GM18909 (cell line): ENCODE measurements around the gene RPS6KA2.

Experiments
- ATAC-seq: cut with Tn5 transposase; IDR thresholded peaks from one replicate; pipeline ENCODE4 v1.9.1; 2021; ENCODE audit warnings: mild to moderate bottlenecking; ENCODE audit not compliant: unreplicated experiment, poor library complexity

Gene RPS6KA2

DNA sequence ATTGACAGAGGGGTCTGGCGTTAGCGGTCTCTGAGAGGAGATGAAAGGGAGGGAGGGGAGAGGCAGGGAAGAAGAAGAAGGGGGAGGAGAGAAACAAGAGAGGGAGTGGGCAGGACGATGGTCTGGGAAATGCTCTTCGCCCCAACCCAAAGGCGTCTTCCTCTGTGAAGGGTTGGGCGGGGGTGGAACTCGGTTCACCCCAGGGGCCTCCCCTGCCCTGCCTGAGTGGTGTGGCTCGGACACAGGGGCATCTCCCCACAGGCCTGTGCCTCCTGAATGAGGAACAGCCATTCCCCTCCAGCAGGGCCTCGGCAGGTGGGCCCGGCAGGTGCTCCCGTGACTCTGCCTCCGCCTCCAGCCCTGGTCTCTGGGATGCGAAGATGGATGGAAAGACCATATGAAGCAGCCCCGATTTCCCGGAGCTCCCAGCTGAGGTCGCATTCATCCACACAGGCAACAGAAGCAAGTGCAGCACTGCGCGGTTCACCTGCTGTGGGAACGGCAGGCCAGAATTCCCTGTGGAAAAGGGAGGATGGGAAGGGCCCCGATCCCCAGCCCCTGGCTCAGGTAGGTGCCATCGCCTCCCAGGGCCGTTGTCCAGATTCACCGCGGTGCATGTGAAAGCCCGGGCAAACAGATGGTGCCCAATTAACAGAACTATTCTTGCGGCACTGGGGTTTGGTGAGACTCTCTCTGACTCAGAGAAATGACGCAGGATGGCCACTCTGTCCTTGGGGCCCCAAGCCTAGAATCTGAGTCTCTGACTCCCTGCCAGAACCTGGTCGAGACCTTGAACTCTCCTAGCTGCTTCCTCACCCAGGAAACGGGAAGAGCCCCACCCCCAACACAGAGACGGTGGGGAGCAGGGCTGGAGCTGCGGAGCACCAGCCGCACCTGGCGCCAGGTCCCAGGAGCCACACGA lies 29.4 kb upstream of the RPS6KA2 start:
- ATAC-seq, result no peak

DNA sequence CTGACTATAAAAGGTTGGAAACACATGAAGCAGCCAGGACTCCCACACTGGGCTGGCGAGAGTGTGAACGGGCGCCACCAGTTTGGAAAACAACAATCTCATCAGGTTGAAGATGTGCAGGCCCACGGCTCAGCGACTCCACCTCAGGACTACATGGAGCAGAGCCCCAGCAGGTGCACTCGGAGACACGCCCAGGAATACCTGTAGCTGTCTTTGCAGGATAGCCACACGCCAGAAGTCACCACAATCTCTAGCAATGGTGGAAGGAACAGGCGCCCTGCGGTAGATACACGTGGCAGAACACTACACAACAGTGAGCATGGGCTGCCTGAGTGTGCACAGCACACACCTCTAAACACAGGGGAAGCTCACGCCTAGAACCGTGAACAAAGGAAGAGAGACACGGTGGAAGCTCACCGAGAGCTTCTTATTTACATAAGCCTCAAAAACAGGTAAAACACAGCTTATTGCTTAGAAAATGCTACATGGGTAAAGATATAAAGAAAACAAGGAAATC lies 28.7 kb upstream of the RPS6KA2 start:
- ATAC-seq, result no peak

DNA sequence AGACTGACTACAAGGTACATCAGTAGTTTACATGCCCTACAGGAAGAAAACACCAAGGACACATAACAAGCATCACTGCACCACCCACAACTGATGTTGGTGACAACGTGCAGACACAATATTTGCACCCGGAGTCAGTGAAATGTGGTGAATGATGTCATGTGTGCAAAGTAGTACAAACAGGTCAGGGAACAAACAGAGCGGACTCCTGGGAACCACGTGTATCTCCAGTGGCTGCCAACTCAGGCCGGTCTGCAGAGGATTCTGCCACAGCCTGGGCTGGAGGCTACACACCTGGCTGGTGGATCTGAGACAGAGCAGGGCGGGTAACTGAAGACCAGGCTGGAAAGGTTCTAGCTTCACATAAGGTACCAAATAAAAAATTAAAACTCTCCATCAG lies 28.2 kb upstream of the RPS6KA2 start:
- ATAC-seq, result no peak

DNA sequence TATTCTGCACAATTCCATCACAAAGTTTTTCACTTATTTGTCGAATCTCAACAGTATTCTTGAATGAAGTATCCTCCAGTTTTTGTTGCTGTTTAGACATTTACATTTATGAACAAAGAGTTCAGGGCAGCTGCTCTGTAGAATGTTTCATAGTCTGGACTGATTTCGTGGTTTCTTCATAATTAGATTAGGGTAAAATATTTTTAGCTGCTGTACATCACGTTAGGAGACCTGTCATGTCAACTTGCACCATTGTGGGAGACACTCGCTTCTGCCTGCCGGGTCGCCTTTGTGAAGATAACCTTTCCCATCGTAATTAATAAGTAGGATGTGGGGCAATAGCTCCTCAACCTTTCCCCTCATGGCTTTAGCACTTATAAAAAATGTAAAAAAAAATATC lies 27.5 kb upstream of the RPS6KA2 start:
- no peak for ATAC-seq

DNA sequence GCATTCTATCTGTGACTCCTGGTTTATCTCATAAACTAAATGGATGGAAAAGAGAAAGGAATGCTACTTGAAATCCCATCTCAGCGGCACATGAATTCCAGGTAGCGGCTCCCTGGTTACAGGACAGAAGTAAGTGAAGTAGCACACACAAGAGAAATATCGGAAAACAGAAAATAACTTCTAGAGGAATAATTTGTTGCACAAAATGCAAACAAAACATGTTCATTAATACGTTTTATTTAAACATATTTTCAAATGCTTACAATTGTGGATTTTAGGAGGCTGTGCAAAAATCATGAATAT lies 26.5 kb upstream of the RPS6KA2 start:
- no peak for ATAC-seq

DNA sequence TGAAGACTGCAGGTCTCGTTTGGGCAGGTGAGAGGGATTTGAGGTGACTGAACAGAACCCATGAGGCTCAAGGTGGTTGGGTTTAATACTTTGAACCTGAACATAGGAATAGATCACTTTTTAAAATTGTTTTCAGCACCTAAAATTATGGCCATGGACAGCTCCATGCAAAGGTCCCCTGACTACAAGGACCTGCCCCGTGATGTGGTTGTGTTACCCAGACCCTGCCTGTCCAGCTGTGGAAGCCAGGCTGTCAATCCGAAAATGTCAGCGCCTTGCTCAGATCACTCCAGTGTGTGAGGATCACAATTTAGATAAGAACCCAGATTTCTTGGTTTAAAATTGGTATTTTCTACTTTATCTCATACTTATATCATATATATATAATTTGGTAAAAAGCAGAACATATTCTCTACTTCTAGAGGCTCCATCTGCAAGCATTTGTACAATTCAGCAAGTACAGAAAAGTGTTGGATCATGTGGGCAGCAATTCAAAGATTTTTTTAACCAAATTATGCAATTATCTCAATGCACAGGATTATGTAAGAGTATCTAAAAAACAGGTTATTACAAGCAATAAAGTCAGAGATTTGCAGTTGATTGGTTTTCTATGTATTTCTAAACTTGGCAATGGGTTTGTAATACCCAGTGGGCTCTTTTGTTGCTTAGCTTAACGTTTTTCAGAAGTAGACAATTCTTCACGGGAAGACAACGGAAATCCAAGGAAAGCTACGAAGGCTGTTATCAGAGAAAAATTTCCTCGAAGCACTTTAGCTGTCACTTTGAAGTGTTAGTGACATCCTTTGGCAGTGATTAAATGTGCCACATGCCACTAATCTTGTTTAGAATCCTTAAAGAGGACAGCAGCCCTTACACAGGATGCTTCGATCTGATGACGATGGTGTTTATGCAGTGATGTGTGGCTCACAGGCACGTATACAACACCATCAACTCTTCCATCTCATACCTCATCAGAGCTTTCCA lies 24.1 kb upstream of the RPS6KA2 start:
- ATAC-seq, result no peak

DNA sequence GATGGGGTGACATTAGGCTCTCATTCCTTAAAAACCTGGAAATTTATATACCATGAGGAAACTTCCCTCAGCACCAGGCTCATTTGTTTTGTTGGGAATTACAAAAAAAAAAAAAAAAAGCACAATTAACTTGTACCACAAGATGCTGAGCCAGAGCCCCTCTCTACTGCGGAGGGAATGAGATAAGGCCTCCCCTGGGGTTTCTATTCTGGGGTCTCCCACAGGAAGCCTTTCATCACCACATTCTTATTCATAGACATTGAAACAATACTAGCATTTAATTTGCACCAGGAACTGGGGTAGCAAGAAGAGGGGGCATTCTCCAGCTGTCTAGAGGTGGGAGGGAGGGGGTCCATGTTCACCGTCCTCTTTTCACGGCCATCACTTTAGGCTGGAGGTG lies 23.0 kb upstream of the RPS6KA2 start:
- no peak for ATAC-seq

DNA sequence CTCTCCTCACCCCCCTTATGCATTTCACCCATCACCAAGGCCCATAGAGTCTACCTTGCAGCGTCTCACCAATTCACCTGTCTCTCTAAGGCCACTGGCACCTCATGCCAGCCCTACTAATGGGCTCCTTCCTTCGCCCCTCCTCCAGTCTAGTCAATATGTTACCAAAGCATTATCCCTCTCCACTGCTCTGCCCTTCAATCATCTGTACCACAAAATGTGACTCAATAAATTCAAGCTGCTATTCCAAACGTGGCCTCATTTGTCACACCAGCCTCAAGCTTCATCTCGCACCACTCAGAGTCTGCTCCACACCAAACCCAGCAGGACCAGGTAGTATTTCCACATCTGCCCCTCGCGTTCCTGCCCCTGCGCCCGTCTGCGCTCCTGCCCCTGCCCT lies 21.8 kb upstream of the RPS6KA2 start:
- no peak for ATAC-seq

DNA sequence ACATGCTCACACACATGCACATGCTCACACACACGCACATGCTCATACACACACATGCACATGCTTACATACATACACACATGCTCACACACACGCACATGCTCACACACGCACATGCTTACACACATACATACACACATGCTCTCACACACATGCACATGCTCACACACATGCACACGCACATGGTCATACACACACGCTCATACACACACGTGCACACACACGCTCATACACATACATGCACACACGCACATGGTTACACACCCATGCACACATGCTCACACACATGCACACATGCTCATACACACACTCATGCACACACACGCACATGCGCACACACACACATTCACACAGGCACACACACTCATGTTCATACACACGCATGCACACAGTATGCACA lies 20.8 kb upstream of the RPS6KA2 start:
- no peak for ATAC-seq

DNA sequence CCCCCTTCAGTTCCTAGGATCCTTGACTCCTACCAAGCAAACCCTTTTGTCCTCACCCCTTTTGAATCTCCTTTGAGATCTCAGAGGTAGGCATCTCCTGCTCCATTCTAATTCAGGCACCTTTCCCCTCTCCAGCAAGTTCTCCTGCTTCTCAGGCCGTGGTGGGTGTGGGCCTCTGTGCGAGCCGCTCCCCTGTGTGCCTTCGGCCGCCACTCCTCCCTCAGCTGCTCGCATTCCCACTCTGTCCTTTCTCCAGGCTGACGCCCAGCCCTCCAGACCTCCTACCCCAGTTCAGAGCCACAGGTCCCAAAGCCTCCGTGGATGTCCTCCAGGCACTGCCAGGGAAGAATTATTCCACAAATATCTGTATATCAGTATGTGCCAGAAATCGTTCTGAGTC lies 19.7 kb upstream of the RPS6KA2 start:
- no peak for ATAC-seq

DNA sequence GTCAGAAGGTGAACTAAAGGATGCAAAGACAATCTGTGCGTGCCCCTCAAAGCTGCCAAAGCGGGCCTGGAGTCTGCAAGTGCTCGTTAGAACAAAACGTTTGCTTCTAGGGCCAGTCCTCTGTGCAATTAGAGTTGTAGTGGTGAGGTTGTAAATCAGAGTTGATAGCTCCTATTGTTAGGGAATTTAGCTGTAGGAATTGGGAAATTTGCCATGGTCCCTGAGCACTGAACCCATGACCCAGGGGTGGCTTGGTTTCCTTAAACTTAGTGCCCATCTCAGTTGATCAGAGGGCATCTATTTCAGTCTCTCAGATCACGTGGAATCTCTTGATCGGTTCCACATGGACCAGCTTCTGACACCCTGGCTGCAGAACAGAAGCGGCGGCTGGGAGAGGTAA lies 18.8 kb upstream of the RPS6KA2 start:
- ATAC-seq, result no peak

DNA sequence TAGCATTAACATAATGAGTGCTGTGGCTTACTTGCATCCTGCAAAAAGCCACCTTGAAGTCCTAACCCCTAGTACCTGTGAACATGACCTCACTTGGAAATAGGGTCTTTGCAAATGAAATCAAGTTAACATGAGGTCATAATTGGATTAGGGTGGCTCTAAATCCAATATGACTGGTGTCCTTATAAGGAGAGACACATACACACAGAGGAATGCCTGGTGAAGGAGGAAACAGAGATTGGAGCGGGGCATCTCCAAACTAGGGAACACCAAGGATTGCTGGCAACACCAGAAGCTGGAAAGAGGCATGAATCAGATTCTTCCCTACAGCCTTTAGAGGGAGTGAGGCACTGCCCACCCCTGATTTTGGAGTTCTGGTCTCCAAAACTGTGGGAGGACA lies 17.6 kb upstream of the RPS6KA2 start:
- no peak for ATAC-seq

DNA sequence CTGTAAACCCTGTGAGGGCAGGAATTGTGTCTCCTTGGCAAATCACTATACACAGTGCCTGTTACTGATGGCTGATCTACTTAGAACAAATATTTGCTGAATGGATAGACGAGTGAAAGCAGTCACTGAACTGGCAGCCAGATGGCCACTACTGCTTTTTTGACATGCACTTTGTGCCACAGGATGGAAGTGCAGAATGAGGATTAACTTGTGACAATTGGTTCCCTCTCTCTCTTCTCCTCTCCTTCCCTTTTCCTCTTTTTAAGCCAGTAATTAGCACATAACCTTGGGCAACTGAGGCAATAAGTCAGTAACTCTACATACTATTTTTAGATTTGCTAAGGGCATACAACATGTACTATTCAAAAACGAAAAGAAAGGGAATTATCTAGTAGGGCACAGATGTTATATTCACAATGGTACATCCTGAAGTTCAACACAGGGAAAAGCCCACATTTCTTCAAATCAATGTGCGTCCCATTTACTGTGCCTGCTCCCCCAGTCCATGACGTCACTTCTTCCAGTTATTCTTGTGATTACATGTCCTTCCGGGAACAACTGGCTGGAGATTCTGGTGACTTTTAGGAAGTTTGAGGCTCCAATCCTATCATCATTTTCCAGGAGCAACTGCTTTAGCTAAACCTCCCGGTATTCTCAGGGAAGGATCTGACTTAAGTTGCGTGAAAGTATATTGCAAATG lies 17.0 kb upstream of the RPS6KA2 start:
- ATAC-seq, result no peak

DNA sequence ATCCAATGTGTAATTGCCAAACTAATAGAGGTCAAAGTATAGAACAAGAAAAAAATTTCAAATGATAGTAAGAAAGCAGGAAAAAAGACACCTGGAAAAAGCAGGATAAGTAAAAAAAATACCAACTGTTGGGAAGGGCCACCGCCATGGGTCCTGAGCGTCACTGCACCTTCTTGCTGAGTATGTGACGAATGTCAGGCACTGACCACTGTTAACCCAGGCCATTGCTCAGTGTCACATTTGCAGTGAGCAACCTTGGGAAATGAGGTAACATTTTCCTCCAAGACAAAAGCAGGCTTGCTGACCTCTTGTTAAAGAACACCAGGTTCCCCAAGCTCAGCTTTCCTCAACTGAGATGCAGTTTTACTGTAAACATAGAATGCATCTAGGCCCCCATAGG lies 15.6 kb upstream of the RPS6KA2 start:
- ATAC-seq, result no peak

DNA sequence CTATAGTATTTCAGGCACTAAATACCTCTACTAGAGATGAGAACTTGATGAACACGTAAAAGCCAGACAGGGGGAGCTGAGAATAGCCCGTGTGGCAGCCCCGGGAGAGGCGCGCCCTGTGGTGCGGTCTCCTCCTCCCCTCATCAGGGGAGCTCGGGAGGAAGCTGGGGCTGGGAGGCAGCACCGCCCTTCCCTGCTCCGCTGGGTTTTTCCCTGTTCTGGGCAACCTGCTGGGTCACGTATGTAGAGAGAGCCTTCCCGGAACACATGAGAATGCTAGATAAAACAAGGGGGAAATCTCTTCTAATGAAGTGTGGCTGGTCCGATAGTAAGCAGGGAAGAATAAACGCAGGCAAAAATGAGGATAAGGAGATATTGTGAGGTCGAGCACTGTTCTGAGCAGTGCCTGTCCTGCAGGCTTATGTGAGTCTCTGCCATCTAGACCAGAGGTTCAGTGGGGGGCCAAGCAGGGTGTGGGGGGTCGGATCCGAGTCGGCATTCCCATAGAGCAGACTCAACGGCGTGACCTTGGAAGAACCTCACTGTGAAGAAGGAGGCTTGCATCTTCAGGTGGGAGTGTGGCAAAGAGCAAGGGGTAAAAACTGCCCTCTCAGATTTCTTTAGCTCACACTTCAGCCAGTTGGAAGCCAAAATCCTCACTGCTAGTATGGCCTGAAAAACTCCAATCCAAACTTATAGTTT lies 13.4 kb upstream of the RPS6KA2 start:
- ATAC-seq, result no peak

DNA sequence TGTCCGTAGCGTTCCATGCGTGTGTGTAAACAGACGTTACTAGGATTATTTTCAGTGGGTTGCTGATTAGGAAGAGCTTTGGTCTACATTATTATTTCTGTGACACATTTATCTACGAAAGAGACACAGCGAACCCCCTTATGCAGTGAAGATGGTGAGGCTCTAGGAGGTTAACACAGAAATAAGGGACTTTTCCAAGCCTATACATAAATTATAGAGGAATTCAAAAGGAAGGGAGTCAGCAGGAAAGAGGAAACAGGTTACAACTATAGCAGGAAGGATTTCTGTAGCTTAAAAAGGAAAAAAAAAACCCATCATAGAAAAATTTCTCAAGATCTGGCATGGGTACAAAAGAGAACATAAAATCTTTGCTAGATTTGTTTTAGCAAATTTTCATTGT lies 12.9 kb upstream of the RPS6KA2 start:
- no peak for ATAC-seq

DNA sequence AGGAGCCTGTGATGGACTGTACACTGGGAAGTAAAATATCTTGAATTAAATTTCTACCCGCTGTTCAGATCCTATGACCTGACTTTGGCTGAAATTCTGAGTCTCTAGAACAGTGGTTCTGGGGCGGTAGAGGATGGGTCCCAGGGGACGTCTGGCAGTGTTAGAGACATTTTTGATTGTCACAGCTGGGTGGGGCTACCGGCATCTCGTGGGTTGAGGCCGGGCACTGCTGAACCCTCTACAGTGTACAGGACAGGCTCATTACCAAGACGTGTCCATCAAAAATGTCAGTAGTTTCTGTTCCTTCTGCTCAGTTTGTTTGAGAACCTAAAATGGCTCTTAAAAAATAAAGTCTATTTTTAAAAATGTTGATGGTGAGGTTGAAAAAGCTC lies 11.5 kb upstream of the RPS6KA2 start:
- ATAC-seq, result no peak

DNA sequence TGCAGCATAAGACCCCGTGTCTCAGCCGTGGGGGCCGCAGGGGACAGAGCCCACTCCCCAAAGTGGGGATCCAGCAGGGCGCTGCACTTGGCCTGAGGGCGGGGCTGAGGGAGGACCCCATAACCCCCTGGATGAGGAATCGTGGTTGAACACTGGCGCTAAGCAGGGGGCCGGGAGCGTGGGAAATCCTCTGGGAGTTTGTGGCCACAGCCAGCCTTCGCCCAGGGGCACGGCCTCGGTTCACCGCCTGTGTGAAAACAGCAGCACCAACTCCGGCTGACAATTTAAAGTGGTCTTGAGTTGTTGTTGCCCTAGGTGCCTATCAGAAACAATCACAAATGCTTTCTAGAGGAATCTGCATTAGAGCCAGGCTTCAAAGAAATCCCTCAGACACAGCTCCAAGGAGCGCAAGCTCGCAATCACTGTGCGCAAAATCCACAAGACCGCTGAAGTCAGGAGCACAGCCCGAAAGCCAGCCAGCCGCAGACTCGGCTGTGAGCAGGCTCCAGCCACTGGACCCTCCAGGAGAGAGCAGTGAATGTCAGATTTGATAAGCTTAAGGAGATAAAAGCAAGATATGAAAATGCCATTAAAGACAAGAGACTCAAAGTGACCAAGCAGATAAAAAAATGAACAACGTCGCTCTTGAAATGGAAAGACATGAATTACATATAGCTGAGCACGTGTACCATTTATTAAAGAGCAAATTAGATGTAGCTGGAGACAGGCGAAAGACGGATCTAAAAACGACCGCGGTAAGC lies 10.9 kb upstream of the RPS6KA2 start:
- ATAC-seq, result no peak

DNA sequence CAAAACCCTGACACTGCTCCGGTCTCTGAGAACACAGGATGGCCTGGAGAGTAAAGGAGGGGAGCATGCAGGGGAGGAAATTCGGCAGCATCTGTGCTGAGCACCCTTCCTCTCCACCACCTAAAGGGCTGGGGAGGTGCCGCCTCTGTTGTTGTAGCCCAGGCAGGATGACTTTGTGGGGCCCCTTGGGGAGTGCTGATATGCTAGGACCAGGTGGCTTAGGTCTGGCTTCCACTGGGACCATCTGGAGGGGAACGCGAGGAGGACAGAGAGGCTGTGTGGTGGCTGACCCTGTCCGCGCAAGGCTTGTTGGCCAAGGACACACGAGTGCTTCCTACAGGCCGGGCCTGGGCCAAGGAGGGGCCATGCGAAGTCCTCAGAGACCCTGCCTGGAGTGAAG lies 9.9 kb upstream of the RPS6KA2 start:
- no peak for ATAC-seq
